PC-9 (cell line): Measurements from ENCODE around the gene DHRSX. TPM values are rescaled to one million over a fixed set of nuclear protein-coding genes. Genes with fewer than 3 reads are reported as not detected.

ENCODE experiments used
- BruUV-seq: library from RNA; stranded (reverse); fragments of 400-500 nt; replicated peaks from 2 replicates; lab custom pipeline; 2021; lab: Mats Ljungman, UMichigan
- CTCF ChIA-PET: fragments of 300-600 bp; sonication (Branson Sonifier 250); formaldehyde crosslinking; loops from one replicate; lab custom pipeline; 2022; ENCODE audit warnings: antibody characterized with exemption; lab: Charles Lee
- POLR2A ChIA-PET: fragments of 300-600 bp; sonication (Branson Sonifier 250); formaldehyde crosslinking; loops from one replicate; lab custom pipeline; 2022; ENCODE audit warnings: antibody characterized with exemption; ENCODE audit not compliant: unreplicated experiment; lab: Charles Lee
- DNase-seq, 2 experiments: peaks; one replicate each; pipeline versions ENCODE4 v3.0.0 to v3.0.0-alpha.2; 2015 to 2022; ENCODE audit warnings: mixed read lengths in 1 of 2
- H2AFZ ChIP-seq: fragments of 200-600 bp; sonication (generic); 2 replicates; pipeline ENCODE4 v1.8.1; 2017; ENCODE audit warnings: antibody characterized with exemption
- H3F3A ChIP-seq: fragments of 200-600 bp; sonication (generic); 2 replicates; pipeline ENCODE4 v1.8.1; 2017; ENCODE audit warnings: antibody characterized with exemption, mild to moderate bottlenecking, low read depth; ENCODE audit not compliant: insufficient read depth
- H3K27ac ChIP-seq: fragments of 200-600 bp; sonication (generic); 2 replicates; pipeline ENCODE4 v1.6.1; 2016; ENCODE audit warnings: mixed run types
- H3K27me3 ChIP-seq: fragments of 200-600 bp; sonication (generic); 2 replicates; pipeline ENCODE4 v1.6.1; 2016; ENCODE audit warnings: low read depth, mixed run types; ENCODE audit not compliant: insufficient read depth
- H3K36me3 ChIP-seq: fragments of 200-600 bp; sonication (generic); 2 replicates; pipeline ENCODE4 v1.6.1; 2016; ENCODE audit warnings: low read depth, mixed run types
- H3K4me1 ChIP-seq: fragments of 200-600 bp; sonication (generic); replicated peaks from 2 replicates; pipeline ENCODE4 v1.6.1; 2016; ENCODE audit warnings: mixed run types; ENCODE audit not compliant: insufficient read depth
- H3K4me2 ChIP-seq: fragments of 200-600 bp; sonication (generic); 2 replicates; pipeline ENCODE4 v1.6.1; 2017; ENCODE audit warnings: mixed run types
- H3K4me3 ChIP-seq: fragments of 200-600 bp; sonication (generic); 2 replicates; pipeline ENCODE4 v1.6.1; 2016; ENCODE audit warnings: mixed run types
- H3K79me2 ChIP-seq: fragments of 200-600 bp; sonication (generic); 2 replicates; pipeline ENCODE4 v1.6.1; 2017; ENCODE audit warnings: low read depth, mixed run types
- H3K9me2 ChIP-seq: fragments of 200-600 bp; sonication (generic); 2 replicates; pipeline ENCODE4 v1.8.1; 2017; ENCODE audit warnings: mild to moderate bottlenecking; ENCODE audit not compliant: insufficient read depth
- H3K9me3 ChIP-seq: fragments of 200-600 bp; sonication (generic); 2 replicates; pipeline ENCODE4 v1.8.1; 2016; ENCODE audit warnings: low read depth; ENCODE audit not compliant: insufficient read depth
- H4K20me1 ChIP-seq: fragments of 200-600 bp; sonication (generic); 2 replicates; pipeline ENCODE4 v1.8.1; 2017; ENCODE audit not compliant: insufficient read depth
- EZH2 ChIP-seq: fragments of 200-600 bp; sonication (generic); IDR thresholded peaks from 2 replicates; pipeline ENCODE4 v1.8.0; 2017; ENCODE audit warnings: antibody characterized with exemption, low read depth
- intact Hi-C: fragments of 100-400 bp; cut with micrococcal nuclease; formaldehyde crosslinking; loops from one replicate; pipeline ENCODE4 v1.10.0; 2022; ENCODE audit not compliant: unreplicated experiment
- total RNA-seq: library from RNA; stranded (reverse); gene quantifications from 2 replicates; pipeline ENCODE4 v1.2.3, GENCODE V29; 2021
- TF ChIP-seq, protein P1 (sequence below): fragments of 200-600 bp; sonication (generic); conservative IDR thresholded peaks from 2 replicates; pipeline ENCODE4 v1.6.1; 2017; ENCODE audit warnings: mixed run types, antibody characterized with exemption, mild to moderate bottlenecking, moderate library complexity

The DHRSX gene
- total RNA-seq, 1 experiment from 2014 or later, result 13.2 TPM

DNA sequence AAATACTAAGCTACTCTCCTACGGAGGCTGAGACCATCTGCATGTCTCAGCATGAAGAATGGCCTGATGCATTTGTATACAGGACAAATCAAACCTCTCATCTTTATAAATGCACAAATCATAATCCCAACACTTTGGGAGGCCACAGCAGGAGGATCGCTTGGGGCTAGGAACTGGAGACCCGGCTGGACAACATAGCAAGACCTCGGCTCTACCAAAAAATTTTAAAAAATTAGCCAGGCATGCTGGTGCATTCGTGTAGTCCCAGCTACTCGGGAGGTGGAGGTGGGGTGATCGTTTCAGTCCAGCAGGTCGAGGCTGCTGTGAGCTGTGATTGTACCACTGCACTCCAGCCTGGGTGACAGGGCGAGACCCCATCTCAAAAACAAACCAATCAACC, 262.8 kb downstream of the DHRSX start:
- no peak overlapping the region for H2AFZ ChIP-seq
- no TSS peak for BruUV-seq
- no peaks in the 10 kb centered on the region for H3K9me2 ChIP-seq
- no peak overlapping the region for H3K4me3 ChIP-seq
- H3K4me2 ChIP-seq, result no peak overlapping the region
- DNase-seq, result no peak
- no peaks in the 10 kb centered on the region for H3F3A ChIP-seq
- intact Hi-C loops, result no loop called here
- H3K27ac ChIP-seq, result no peak overlapping the region
- H3K79me2 ChIP-seq, result no peaks in the 10 kb centered on the region
- no peaks in the 10 kb centered on the region for H4K20me1 ChIP-seq
- POLR2A ChIA-PET, result no interaction called here
- CTCF ChIA-PET, result no interaction called here
- H3K36me3 ChIP-seq, result no peaks in the 10 kb centered on the region
- no peaks in the 10 kb centered on the region for H3K27me3 ChIP-seq
- H3K9me3 ChIP-seq, result no peaks in the 10 kb centered on the region
- H3K4me1 ChIP-seq, result no peaks in the 10 kb centered on the region
- TF ChIP-seq, protein P1, sequence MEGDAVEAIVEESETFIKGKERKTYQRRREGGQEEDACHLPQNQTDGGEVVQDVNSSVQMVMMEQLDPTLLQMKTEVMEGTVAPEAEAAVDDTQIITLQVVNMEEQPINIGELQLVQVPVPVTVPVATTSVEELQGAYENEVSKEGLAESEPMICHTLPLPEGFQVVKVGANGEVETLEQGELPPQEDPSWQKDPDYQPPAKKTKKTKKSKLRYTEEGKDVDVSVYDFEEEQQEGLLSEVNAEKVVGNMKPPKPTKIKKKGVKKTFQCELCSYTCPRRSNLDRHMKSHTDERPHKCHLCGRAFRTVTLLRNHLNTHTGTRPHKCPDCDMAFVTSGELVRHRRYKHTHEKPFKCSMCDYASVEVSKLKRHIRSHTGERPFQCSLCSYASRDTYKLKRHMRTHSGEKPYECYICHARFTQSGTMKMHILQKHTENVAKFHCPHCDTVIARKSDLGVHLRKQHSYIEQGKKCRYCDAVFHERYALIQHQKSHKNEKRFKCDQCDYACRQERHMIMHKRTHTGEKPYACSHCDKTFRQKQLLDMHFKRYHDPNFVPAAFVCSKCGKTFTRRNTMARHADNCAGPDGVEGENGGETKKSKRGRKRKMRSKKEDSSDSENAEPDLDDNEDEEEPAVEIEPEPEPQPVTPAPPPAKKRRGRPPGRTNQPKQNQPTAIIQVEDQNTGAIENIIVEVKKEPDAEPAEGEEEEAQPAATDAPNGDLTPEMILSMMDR, result no peak
- TF ChIP-seq EZH2, result no peak

DNA sequence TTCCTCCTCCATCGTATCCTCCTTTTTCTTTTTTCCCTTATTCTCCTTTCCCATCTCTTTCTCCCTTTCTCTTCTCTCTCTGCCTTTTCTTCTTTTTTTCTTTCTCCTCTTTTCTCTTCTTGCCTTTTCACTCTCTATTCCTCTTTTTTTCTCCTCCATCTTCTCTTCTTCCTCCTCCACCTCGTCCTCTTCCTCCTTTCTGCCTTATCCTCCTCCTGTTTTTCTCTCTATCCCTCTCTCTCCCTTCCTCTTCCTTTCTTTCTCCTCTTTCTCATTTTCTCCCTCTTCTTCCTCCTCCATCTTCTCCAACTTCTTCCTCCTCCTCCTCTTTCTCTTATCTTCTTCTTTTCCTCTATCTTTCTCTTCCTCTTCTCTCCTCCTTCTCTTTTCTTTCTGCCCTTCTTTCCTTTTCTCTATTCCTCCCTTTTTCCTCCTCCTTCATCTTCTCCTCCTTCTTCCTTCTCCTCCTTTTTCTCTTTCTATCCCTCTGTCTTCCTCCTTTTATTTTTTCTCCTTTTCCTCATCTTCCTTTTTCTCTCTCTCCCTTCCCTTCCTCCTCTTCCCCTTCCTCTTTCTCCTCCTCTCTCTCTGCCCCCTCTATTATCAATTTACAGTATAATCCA, 269.1 kb downstream of the DHRSX start:
- ChIA-PET POLR2A (no interaction called here), CTCF (no interaction called here)
- Histone ChIP-seq H3K27ac (no peak overlapping the region), H3K27me3 (no peaks in the 10 kb centered on the region), H3K36me3 (no peaks in the 10 kb centered on the region), H4K20me1 (no peaks in the 10 kb centered on the region), H3F3A (peaks cover 7% of the 10 kb centered on the region; the same call in 1 of the 2 replicates), H3K9me3 (no peaks in the 10 kb centered on the region), H3K79me2 (no peaks in the 10 kb centered on the region), H3K4me2 (no peak overlapping the region), H2AFZ (no peak overlapping the region), H3K4me3 (no peak overlapping the region), H3K9me2 (no peaks in the 10 kb centered on the region), H3K4me1 (no peaks in the 10 kb centered on the region)
- no peak for TF ChIP-seq EZH2
- TF ChIP-seq, protein P1, result no peak
- BruUV-seq, result no TSS peak
- intact Hi-C loops, result no loop called here
- DNase-seq, result no peak

DNA sequence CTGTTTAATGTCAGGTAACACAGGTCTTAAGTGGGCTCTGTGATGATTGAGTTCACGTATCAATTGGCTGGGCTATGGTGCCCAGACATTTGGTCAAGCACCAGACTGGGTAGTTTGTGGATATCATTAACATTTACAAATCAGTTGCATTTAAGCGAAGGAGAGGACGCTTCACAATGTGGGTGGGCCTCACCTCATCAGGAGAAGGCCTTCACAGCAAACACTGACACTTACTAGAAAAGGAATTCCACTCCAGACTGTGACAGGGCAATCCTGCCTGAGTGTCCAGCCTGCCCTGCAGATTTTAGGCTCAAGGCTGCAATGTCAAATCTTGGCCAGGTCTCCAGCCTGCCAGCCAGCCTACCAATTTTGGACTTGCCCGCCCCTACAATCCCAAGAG, 270.3 kb downstream of the DHRSX start:
- H3K9me3 ChIP-seq, result no peaks in the 10 kb centered on the region
- ChIA-PET POLR2A (no interaction called here), CTCF (no interaction called here)
- H3K9me2 ChIP-seq, result no peaks in the 10 kb centered on the region
- no peaks in the 10 kb centered on the region for H3K4me1 ChIP-seq
- no peak overlapping the region for H3K4me3 ChIP-seq
- intact Hi-C loops, result no loop called here
- no peaks in the 10 kb centered on the region for H3K27me3 ChIP-seq
- no peak overlapping the region for H2AFZ ChIP-seq
- no peaks in the 10 kb centered on the region for H4K20me1 ChIP-seq
- BruUV-seq, result no TSS peak
- DNase-seq, result no peak
- H3K36me3 ChIP-seq, result no peaks in the 10 kb centered on the region
- no peak for TF ChIP-seq EZH2
- TF ChIP-seq, protein P1, result no peak
- H3K27ac ChIP-seq, result no peak overlapping the region
- no peak overlapping the region for H3K4me2 ChIP-seq
- no peaks in the 10 kb centered on the region for H3K79me2 ChIP-seq
- peaks cover 7% of the 10 kb centered on the region for H3F3A ChIP-seq
